HuH-7.5 (cell line): ENCODE data around the gene THRA.

Source experiments
- DNase-seq: peaks from one replicate; pipeline ENCODE4 v3.0.0; 2011; ENCODE audit warnings: low spot score

Gene THRA

GRCh38 chr17:40084477-40084876 is 21.7 kb downstream of the THRA start:
- no peak for DNase-seq

- peak; percentile 77 for DNase-seq
These were observed 23.6 kb downstream of the THRA start for GRCh38 chr17:40086150-40087044.

DNA sequence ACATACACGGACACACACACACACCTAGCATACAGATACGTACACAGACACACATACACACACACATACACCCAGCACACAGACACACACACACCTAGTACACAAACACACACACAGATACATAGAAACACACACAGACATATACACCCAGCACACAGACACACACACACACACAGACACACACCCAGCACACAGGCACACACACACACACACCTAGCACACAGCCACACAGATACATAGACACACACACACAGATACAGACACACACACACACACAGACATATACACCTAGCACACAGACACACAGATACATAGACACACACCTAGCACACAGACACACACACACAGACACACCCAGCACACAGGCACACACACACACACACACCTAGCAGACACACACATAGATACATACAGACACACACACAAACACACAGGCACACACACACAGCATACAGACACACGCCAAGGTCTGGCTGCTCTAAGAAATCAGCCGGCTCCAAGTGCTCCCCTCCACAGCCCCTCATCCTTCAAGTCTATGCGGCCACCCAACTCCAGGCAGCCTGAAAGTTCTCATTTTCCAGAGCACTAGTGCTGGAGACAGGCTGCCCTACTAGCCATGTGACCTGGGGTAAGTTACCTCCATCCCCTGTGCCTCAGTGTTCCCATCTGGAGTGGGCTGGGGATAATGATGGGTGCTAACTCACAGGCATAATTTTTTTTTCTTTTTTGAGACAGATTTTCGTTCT is 24.5 kb downstream of the THRA start:
- no peak for DNase-seq

DNA sequence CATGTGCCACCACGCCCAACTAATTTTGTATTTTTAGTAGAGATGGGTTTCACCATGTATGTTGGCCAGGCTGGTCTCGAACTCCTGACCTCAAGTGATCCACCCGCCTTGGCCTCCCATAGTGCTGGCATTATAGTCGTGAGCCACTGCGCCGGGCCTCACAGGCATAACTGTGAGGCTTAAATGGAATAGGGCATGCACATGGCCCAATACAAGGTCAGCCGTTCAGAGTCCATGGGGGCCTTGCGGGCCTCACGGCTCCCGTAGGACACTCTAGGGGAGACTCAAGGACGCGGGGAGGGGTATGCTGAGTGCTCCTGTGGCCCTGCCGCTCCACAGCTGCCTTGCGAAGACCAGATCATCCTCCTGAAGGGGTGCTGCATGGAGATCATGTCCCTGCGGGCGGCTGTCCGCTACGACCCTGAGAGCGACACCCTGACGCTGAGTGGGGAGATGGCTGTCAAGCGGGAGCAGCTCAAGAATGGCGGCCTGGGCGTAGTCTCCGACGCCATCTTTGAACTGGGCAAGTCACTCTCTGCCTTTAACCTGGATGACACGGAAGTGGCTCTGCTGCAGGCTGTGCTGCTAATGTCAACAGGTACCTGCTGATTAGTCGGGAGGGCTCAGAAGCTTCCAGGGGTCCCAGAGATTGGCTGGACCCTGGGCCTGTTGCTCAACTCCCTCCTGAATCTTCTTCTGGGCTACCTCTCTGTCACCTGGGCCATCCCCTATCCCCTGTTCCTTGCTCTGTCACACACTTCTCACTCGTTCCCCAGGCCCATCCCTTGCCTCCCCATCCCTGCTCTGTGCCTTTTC is 25.3 kb downstream of the THRA start:
- no peak for DNase-seq

GRCh38 chr17:40089077-40089895 is 26.5 kb downstream of the THRA start:
- DNase-seq = no peak

DNA sequence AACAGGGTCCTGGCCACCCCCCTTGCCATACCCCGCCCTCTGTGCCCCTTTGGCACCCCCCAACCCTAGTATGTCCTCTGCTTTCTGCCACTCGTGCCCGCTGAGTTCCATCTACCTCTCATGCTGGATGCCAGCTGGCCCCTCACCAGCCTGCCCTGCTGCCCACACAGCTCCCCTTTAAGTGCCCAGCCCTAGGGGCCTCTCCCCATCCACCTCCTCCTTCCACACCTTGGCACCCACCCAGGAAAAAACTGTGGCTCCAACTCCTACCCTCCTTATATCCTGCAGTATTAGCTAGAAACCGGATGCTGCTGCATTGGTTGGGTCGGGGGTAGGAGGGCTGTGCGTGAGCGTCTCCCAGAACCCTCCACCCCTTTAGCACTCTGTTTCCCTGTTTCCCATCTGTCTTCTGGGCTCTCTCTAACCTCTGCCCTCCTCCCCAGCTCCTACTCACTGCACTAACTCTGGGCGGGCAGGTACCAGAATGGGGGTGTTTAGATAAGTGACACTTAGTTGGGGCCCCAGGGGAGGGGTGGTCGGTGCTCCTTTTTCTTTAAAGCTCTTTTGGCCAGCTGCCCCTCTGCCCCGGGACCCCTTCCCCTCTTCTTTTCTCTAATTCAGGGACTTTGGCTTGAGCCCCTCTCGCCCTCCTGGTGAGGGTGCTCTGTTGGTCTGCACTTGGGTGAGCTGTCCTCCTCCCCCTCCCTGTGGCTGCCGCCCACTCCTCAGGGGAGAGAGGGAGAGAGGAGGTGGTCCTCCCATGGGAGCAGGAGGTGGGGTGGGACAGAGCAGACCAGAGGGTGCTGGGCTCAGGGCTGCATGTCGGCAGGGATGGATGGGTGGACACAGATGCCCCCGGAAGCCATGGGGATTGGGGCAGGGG is 27.7 kb downstream of the THRA start:
- DNase-seq = no peak

DNA sequence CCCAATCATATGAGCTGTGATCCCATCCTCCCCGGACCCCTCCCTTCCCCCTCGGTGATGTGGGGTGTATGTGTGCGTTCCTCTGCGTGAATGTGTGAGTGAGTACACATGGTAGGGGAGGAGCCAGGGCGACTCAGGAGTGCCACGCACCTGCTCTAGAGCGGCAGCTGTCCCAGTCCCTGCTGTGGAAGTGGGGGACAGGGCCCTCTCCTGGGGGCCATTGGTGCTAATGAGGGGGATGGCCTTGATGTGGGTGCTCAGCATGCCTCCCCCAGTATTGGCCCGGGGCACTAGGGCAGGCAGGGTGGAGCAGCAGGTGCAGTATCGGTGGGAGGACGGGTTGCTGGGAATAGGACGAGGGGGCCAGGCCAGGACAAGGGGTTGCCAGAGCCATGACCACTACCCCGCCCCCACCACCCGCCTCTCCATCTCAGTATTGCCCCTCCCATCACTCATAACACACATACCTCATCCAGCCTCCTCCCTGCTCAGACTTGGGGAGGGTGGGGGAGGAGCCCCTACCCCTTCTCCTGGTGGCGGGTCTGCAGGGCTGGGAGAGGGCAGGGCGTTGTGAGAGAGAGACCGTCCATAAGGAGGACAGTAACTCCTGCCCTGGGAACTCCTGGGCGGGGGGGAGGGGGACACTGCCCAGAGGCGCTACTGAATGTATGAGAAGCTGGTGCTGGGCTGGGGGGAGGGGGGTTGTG is 29.1 kb downstream of the THRA start:
- DNase-seq = no peak

- DNase-seq = no peak
These were observed 29.8 kb downstream of the THRA start for GRCh38 chr17:40092581-40092980.

GRCh38 chr17:40093005-40093579 is 30.3 kb downstream of the THRA start:
- no peak for DNase-seq

DNA sequence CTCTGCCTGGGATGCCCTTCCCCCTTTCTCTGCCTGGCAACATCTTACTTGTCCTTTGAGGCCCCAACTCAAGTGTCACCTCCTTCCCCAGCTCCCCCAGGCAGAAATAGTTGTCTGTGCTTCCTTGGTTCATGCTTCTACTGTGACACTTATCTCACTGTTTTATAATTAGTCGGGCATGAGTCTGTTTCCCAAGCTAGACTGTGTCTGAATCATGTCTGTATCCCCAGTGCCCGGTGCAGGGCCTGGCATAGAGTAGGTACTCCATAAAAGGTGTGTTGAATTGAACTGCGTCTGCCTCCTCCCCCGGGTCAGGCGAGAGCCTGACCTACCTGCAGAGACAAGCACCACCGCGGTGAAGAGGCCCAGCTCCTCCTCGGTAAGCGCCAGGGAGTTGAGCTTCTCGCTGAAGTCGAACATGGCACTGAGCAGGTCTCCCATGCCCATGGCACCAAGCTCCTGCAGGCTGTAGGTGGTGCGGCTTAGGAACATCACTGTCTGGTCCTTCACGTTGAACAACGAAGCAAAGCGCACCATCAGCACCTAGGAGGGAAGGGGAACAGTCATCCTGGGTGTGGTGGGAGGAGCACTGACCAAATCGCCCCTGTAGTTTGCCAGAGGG is 30.9 kb downstream of the THRA start:
- DNase-seq = no peak

DNA sequence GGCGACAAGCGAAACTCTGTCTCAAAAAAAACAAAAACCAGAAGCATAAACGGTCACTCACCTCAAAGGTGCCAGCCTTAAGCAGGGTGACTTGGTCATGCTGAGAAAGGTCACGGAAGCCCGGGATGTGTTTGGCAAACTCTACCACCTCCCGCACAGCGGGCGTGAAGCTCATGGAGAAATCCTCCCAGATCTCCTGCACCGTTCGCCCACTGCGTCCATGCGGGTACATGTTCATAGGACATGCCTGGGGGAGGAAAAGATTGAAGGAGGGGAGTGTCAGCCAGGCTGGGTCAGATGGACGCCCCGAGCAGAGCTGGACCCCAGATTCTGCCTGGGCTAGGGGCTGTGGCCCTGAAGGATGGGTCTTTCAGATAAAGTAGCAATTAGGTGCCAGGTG is 32.1 kb downstream of the THRA start:
- DNase-seq = no peak

GRCh38 chr17:40095351-40095943 is 32.7 kb downstream of the THRA start:
- DNase-seq = no peak

DNA sequence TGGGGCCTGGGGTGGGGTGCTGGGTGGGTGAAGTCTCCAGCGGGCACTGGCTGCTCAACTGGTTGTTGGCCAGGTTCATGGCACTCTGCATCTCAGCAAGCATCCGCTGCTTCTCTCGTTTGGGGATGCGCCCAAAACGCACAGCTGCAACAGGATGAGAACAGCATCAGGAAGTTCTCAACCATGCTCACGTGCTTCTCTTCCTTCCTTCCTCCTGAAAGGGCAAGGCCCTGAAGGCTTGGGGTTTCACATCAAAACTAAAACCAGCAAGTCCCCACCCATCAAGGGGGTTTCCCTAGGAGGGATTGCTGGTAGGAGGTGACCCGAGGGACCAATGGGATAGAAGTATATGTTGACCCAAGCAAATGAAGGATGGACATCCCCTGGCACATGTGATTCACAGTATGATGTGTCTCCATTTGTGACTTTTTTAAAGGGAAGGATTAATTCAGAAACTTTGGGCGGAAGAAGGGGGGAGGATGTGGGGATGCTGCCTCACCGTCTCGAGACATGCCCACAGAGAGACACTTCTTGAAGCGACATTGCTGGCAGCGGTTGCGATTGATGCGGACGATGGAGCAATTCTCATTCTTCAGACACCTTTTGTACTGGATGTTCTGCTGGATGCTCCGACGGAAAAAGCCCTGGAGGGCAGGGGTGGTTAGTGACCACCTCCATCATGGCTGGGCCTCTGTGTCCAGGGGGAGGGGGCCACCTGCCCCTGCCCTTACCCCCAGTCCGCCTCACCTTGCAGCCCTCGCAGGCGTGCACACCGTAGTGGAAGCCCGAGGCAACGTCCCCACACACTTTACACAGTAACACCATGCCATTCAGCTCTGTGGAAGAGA is 33.4 kb downstream of the THRA start:
- no peak for DNase-seq

DNA sequence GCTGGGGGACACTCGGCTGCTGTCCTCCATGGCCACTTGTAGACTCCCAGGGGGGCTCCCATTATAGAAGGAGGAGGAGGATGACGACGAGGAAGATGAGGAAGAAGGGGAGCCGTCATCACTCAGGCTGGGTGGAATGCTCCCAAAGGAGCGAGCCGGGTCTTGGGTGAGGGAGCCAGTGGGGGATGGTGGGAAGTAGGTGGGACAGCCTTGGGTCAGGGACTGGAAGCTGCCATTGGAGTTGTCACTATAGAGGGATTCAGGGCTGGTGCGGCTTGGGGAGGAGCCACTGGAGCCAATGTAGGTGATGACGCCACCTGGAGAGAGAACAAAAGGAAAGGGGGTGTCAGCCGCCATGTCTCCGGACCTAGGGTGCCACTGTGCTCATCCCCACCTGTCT is 34.3 kb downstream of the THRA start:
- no peak for DNase-seq

GRCh38 chr17:40097931-40098845 is 35.4 kb downstream of the THRA start:
- DNase-seq = peak; percentile 66

GRCh38 chr17:40098846-40099618 is 36.3 kb downstream of the THRA start:
- DNase-seq = peak; percentile 83
